Measurements from ENCODE around the gene FLII.

FLII gene

GRCh38 chr17:18260332-18261145, 2.0 kb upstream of the FLII start, which contains the start of gene MIEF2:
TSS of gene MIEF2 (plus strand) at chr17:18260662. CDS start at chr17:18262721, 2,059 bp downstream.
- DNase-seq = peak; percentile 99 to 100

DNA sequence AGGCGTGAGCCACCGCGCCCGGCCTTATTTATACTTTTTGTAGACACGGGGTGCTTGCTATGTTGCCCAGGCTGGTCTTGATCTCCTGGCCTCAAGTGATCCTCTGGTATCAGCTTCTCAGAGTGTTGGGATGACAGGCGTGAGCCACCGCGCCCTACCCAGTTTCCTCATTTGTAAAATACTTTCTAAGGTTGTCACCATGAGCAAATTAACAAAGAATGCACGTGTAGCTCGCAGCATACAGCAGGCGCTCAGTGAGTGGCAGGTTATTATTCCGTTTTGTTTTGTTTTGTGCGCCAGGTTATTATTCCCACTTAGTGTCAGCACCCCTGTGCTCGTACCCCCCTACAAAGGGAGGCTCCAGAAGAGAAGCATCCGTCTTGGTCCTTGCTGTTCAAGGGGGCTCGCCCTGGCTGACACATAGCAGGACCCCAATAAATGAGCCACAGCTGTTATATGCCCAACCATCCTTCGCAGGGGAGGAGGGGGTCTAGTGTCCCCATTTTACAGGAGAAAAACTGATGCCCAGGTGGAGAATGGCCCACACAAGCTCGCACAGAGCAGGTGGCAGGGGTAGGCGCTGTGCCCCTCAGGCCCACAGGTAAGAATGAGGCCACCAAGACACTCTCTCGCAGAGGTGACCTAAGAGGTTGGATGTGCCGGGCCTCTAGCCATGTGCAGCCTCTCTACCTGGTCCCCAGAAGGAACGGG, 1.2 kb upstream of the FLII start:
- DNase-seq = no peak

- DNase-seq = peak; percentile 69 to 75
Measured at GRCh38 chr17:18257982-18258355, 569 bp downstream of the FLII start.

GRCh38 chr17:18257268-18257981, 1.1 kb downstream of the FLII start:
- DNase-seq = no peak

GRCh38 chr17:18256776-18257175, 1.8 kb downstream of the FLII start:
- DNase-seq = no peak

GRCh38 chr17:18256351-18256750, 2.2 kb downstream of the FLII start:
- DNase-seq = no peak

- DNase-seq = no peak
Measured at GRCh38 chr17:18254888-18255649, 3.5 kb downstream of the FLII start.

GRCh38 chr17:18253947-18254821, 4.4 kb downstream of the FLII start:
- no peak for DNase-seq

DNA sequence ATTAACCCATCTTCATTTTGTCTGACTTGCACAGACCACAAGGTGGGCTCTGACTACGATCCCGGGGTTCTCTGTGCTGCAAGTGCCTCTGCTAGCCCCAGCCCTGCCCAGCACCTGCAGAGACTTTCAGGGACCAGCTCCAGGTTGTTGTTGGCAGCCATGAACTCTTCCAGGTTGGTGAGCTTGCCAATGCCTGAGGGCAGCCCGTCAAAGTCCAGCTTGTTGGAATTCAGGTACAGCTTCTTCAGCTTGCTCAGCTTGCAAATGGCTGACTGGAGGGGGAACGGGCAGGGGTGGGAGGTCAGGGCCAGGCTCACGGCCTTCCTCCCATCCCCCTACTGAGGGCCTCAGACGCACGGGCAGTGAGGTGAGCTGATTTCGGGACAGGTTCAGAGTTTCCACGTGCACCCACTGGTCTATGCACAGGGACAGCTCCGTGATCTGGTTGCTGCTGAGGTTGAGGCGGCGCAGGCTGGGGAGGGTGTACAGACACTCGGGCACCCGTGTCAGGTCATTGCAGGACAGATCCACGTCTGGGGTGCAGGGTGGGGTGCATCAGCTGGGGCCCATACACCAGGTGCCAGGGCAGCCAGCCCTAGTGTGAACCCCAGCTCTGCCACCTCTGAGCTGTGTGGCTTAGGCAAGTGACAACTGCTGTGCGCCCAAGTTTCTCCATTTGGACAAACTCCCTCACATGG, 5.2 kb downstream of the FLII start:
- no peak for DNase-seq

GRCh38 chr17:18252160-18252559, 6.4 kb downstream of the FLII start:
- DNase-seq = no peak

- no peak for DNase-seq
Measured at GRCh38 chr17:18251204-18251603, 7.3 kb downstream of the FLII start.

GRCh38 chr17:18250708-18251107, 7.8 kb downstream of the FLII start:
- DNase-seq = no peak

DNA sequence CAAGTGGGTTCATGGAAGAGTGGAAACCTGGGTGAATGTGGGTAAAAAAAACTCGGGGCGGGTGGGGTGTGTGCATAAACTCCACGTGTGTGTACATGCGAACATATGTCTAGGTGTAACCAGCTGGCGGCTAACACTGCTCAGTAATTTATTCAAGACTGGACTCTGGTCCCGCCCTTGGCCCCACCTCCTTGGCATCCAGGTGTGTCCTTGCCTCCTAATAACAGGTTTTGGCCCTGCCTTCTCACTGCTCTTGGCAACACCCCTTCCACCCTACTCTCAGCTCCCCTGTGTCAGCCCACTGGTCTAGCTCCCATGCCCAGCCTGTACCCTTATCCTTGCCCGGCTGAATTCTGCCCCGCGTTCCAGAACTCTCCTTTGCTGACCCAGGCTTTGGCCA, 8.3 kb downstream of the FLII start:
- no peak for DNase-seq

GRCh38 chr17:18248811-18249210, 9.7 kb downstream of the FLII start:
- no peak for DNase-seq

GRCh38 chr17:18248300-18248731, 10.2 kb downstream of the FLII start:
- DNase-seq = peak; percentile 83 to 86

DNA sequence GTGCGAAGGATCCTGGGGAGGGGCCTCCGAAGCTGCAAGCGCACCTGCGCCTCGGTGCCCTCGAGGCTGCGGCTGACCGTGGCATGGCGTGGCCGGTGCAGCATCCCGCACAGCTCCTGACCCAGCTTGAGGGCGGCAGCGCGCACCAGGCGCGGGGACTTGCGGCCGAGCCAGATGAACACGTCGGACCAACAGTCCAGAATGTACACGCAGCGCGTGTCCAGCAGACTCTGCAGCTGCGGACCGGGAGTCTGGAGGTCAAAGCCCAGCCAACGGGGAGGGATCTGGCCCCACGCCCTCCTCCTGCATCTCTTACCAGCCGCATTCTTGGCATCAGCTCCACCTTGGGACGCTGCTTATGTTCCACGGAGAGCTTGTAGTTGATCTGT, 10.9 kb downstream of the FLII start:
- no peak for DNase-seq

DNA sequence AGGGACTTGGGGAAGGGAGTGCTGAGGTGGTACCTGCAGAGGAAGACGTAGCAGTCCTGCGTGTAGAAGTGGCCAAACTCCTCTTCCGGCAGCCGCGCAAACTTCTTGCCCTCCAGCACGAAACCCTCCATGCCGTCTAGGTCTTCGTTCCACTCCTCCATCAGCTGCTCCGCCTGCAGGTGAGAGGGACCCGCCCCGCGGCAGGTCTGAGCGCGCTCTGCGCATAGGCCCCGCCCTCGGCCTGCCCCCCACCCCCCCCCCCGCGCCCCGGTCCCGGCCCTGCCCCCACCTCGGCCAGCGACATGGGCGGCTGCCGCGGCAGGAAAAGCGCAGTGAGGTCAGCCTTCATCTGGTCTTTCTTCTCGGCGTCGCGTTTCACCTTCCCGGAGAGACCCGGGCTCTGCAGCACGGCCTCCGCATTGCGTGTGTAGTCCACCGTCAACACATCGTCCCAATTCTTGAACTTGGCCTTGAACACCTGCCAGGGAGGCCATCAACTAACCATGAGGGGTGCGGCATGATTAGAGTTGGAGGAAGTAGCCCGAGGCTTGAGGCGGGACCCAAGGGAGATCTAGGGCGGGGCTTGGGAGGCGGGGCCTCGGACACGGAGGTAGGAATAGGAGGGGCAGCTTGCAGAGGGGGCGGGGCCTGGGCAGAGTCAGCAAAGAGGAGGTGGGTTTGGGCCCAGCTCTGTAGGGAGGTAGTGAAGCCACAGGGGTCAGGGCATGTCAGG, 11.5 kb downstream of the FLII start:
- DNase-seq = peak in 1 of 2 experiments; percentile 44

- DNase-seq = no peak
Measured at GRCh38 chr17:18246109-18246725, 12.3 kb downstream of the FLII start.

- DNase-seq = no peak
Measured at GRCh38 chr17:18245038-18245776, 13.3 kb downstream of the FLII start.

Data from SHP77 (cell line).